Body of pancreas (tissue), 4 donors: ENCODE measurements around the gene AANAT. TPM values are rescaled to one million over a fixed set of nuclear protein-coding genes. Genes with fewer than 3 reads are reported as not detected.

ENCODE experiments used
- ATAC-seq: fragments of 150-250 bp; one replicate; pipeline ENCODE4 v1.9.1; 2016
- DNase-seq, 4 donors: peaks; one replicate each; pipeline ENCODE4 v3.0.0-alpha.2; 2019
- H3K27ac ChIP-seq, 4 donors: fragments of 200-600 bp; sonication (generic); 1 replicate in 3 of 4; 2 replicates in 1 of 4; pipeline versions ENCODE4 v1.5.1 to v1.6.1; 2016 to 2019; ENCODE audit warnings: mild to moderate bottlenecking in 1 of 4, mixed read lengths in 1 of 4, moderate library complexity in 1 of 4
- H3K27me3 ChIP-seq, 2 donors: fragments of 200-600 bp; sonication (generic); one replicate each; pipeline ENCODE4 v1.6.0; 2016; ENCODE audit warnings: mild to moderate bottlenecking in 1 of 2
- H3K36me3 ChIP-seq, 2 donors: fragments of 200-600 bp; sonication (generic); replicated peaks in 1 of 2; 2 replicates each; pipeline ENCODE4 v1.5.1; 2016; ENCODE audit warnings: low read depth in 2 of 2; ENCODE audit not compliant: insufficient read depth in 1 of 2
- H3K4me1 ChIP-seq: fragments of 200-600 bp; sonication (generic); one replicate; pipeline ENCODE4 v1.6.0; 2016
- H3K4me3 ChIP-seq, 2 donors: fragments of 200-600 bp; sonication (generic); 1 replicate in 1 of 2; 2 replicates in 1 of 2; pipeline ENCODE4 v1.5.1; 2016 to 2019
- H3K9me3 ChIP-seq, 3 donors: fragments of 200-600 bp; sonication (generic); 1 replicate in 2 of 3; 2 replicates in 1 of 3; pipeline ENCODE4 v1.5.1; 2016
- CTCF ChIP-seq, 7 experiments: fragments of 450-650 bp in 4 of 7; fragments of 200-600 bp in 3 of 7; sonication (generic) in 3 of 7; IDR thresholded peaks; one replicate each; pipeline ENCODE4 v1.5.1; 2016 to 2019; ENCODE audit warnings: antibody characterized with exemption in 7 of 7
- POLR2A ChIP-seq, 3 donors: fragments of 450-650 bp; IDR thresholded peaks; one replicate each; pipeline ENCODE4 v1.6.1; 2016; ENCODE audit warnings: antibody characterized with exemption in 3 of 3, mild to moderate bottlenecking in 2 of 3
- WGBS, 2 donors: methylation state at CpG; one replicate each; pipeline ENCODE4 v1.1.5; 2017; 5-methylcytosine and 5-hydroxymethylcytosine counted together
- intact Hi-C: fragments of 100-400 bp; cut with DNase I; formaldehyde crosslinking; loops from one replicate; pipeline ENCODE4 v1.15.1; 2023
- total RNA-seq, 2 donors: library from RNA; depleted of rRNA; stranded (reverse); fragments of >200 nt; gene quantifications; one replicate each; pipeline ENCODE4 v1.1.0, GENCODE V29; 2016

Gene AANAT
- total RNA-seq, 2 donors from 2014 or later, result not detected

GRCh38 chr17:76501018-76501826 lies 33.8 kb downstream of the AANAT start, which contains the start of gene RHBDF2:
Gene RHBDF2, minus strand, starts transcription at chr17:76501423. Its CDS starts 19,899 bp downstream, at chr17:76481524.
- H3K27me3 ChIP-seq, result no peaks in the 10 kb centered on the region
- H3K4me3 ChIP-seq, result peak within 1 kb of the TSS; percentile 41 to 70
- no peaks in the 10 kb centered on the region for H3K9me3 ChIP-seq
- DNase-seq (peak; percentile 95 to 97 (median 96)), ATAC-seq (peak; percentile 85)
- H3K4me1 ChIP-seq, result peaks cover 65% of the 10 kb centered on the region
- TF ChIP-seq CTCF (IDR thresholded peaks at IDR 0.05) (no peak), POLR2A (IDR thresholded peaks at IDR 0.05) (peak; percentile 75 to 92 (median 87))
- WGBS, 2 donors, result 1 to 4% methylated on average over 23 to 34 of the region's 72 CpGs
- peak within 1 kb of the TSS; percentile 85 to 96 (median 92) for H3K27ac ChIP-seq
- intact Hi-C loops, result no loop called here
- H3K36me3 ChIP-seq, result no peaks in the 10 kb centered on the region

DNA sequence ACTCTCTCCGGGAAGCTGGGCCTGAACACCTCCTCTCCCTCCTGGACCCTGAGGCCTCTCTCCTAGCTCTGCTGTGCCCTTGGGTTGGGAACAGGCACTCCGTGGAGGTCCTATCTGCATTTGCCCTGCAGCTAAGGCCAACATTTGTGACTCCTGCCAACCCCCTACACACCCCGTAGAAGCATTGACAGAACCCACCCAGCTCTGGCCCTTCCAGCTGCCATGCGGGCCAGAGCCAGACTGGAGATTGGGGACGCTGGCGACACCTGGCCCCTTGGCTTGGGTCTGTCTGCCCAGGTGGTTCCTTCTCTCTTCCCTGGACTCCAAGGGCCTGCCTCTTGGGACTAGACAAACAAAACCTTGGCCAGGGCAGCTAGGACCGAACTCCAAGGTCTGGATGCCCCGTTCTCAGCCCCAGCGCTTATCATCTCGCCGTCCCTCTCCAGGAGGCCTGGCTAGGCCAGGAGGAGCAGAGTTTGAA lies 34.5 kb downstream of the AANAT start:
- Histone ChIP-seq H3K4me3 (no peak overlapping the region), H3K36me3 (no peaks in the 10 kb centered on the region), H3K9me3 (no peaks in the 10 kb centered on the region), H3K27me3 (no peaks in the 10 kb centered on the region), H3K27ac (peak overlapping the region; percentile 85 to 96 (median 92)), H3K4me1 (peaks cover 64% of the 10 kb centered on the region)
- TF ChIP-seq CTCF (IDR thresholded peaks at IDR 0.05) (no peak), POLR2A (IDR thresholded peaks at IDR 0.05) (no peak)
- intact Hi-C loops, result no loop called here
- ATAC-seq, result peak; percentile 22
- 38 to 40% methylated on average over 2 to 11 of the region's 11 CpGs for WGBS, 2 donors
- DNase-seq, result peak; percentile 64 to 85 (median 82)

DNA sequence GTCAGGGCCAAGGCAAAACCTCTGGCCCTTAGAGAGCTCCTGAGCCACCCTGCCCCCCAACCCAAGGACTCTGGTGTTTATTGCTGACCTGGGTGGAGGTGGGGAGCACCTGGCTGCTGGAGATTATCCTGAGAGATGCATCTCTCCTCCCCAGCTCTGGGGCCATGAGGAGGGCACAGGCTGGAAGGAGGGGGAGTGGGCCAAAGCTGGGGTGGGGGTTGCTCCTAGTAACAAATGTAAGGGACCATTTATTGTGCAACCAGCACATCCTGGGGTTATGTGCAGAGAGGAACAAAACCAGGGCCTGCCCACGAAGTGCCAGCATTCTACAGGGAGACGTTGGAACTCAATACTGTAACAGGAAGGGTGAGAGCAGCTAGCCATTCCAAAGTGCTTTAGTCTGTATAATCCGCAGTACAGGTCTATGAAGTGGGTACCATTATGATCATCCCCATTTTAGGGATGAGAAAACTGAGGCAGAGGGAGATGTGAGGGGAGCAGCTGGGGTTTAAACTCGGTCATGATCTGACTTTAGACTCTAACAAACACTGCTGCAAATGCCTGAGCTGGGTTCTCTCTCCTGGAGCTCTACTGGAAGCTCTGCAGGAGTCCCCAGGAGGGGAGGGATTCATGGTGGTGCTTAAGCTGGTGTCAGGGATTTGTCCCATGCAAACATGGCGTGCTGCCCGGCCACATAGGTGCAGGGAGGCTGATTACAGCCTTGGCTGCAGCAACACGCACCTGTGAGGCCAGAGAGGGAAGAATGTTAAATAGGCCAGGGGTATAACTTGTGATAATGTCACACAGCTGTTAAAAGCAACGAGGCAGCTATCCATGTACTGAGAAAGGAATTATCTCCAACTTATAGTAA lies 35.2 kb downstream of the AANAT start:
- Histone ChIP-seq H3K4me3 (no peak overlapping the region), H3K27ac (peak overlapping the region; percentile 85 to 96 (median 92)), H3K4me1 (peaks cover 57% of the 10 kb centered on the region), H3K36me3 (no peaks in the 10 kb centered on the region), H3K9me3 (no peaks in the 10 kb centered on the region), H3K27me3 (no peaks in the 10 kb centered on the region)
- DNase-seq, result peak in 3 of 4 donors; percentile 52 to 73 (median 54)
- intact Hi-C loops, result no loop called here
- 41 to 50% methylated on average over 8 of the region's 8 CpGs for WGBS, 2 donors
- ATAC-seq, result no peak
- TF ChIP-seq CTCF (IDR thresholded peaks at IDR 0.05) (no peak), POLR2A (IDR thresholded peaks at IDR 0.05) (no peak)

DNA sequence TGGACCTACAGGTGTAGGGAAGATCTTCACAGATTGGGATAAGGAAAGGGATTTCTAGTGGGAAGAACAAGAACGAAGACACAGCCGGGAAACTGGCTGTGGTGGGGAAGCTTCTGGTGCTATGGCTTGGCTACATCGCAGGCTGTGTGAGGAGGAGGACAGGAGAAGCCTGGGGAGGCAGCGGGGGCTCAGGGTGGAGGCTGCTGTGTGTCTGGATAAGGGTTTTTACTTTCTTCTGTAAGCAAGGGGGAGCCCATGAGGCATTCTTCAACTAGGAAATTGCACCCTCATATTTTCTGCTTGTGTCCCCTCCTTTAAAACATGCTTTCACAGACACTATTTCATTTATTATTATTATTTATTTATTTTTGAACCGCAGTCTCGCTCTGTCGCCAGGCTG lies 36.7 kb downstream of the AANAT start:
- TF ChIP-seq CTCF (IDR thresholded peaks at IDR 0.05), result no peak
- no peak for TF ChIP-seq POLR2A (IDR thresholded peaks at IDR 0.05)
- Histone ChIP-seq H3K36me3 (no peaks in the 10 kb centered on the region), H3K27me3 (no peaks in the 10 kb centered on the region), H3K4me3 (no peak overlapping the region), H3K9me3 (no peaks in the 10 kb centered on the region), H3K27ac (no peak overlapping the region), H3K4me1 (peaks cover 41% of the 10 kb centered on the region)
- DNase-seq (no peak), ATAC-seq (no peak)
- intact Hi-C loops, result loop anchor here (2.0 kb wide), 1 partner anchor 37 kb away; the partner anchor contains the start of gene AANAT
- 70 to 89% methylated on average over 7 of the region's 7 CpGs for WGBS, 2 donors
